ENCODE measurements around the gene GPRC5C. TPM values are rescaled to one million over a fixed set of nuclear protein-coding genes. Genes with fewer than 3 reads are reported as not detected.

The GPRC5C gene
- total RNA-seq, 1 donor = 2.9 TPM

- H3K4me3 ChIP-seq (ENCODE audit: insufficient read depth, low read length) = no peak overlapping the region
- TF ChIP-seq, protein P1, sequence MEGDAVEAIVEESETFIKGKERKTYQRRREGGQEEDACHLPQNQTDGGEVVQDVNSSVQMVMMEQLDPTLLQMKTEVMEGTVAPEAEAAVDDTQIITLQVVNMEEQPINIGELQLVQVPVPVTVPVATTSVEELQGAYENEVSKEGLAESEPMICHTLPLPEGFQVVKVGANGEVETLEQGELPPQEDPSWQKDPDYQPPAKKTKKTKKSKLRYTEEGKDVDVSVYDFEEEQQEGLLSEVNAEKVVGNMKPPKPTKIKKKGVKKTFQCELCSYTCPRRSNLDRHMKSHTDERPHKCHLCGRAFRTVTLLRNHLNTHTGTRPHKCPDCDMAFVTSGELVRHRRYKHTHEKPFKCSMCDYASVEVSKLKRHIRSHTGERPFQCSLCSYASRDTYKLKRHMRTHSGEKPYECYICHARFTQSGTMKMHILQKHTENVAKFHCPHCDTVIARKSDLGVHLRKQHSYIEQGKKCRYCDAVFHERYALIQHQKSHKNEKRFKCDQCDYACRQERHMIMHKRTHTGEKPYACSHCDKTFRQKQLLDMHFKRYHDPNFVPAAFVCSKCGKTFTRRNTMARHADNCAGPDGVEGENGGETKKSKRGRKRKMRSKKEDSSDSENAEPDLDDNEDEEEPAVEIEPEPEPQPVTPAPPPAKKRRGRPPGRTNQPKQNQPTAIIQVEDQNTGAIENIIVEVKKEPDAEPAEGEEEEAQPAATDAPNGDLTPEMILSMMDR (IDR thresholded peaks at IDR 0.05; ENCODE audit: extremely low read depth, low read depth, low read length) = no peak
- no peak overlapping the region for H3K4me2 ChIP-seq (ENCODE audit: insufficient read depth, low read length)
- DNase-seq (ENCODE audit: insufficient read length, low spot score, missing footprints) = peak; percentile 93
- no peak overlapping the region for H3K27ac ChIP-seq (ENCODE audit: low read depth, low read length)
- no peaks in the 10 kb centered on the region for H4K20me1 ChIP-seq (ENCODE audit: insufficient read depth, low read length)
- H3K4me1 ChIP-seq (ENCODE audit: insufficient read depth, low read length) = no peaks in the 10 kb centered on the region
- no peaks in the 10 kb centered on the region for H3K36me3 ChIP-seq (ENCODE audit: insufficient read depth, low read length)
- H2AFZ ChIP-seq (ENCODE audit: low read length) = no peak overlapping the region
- H3K9me3 ChIP-seq (ENCODE audit: low read depth, low read length) = no peaks in the 10 kb centered on the region
- H3K27me3 ChIP-seq (ENCODE audit: insufficient read depth, low read length) = no peaks in the 10 kb centered on the region
- no peaks in the 10 kb centered on the region for H3K79me2 ChIP-seq (ENCODE audit: insufficient read depth, low read length)
Measured at GRCh38 chr17:74417178-74418045, 14.5 kb upstream of the GPRC5C start.

GRCh38 chr17:74419928-74420411 lies 11.9 kb upstream of the GPRC5C start:
- Histone ChIP-seq H3K36me3 (ENCODE audit: insufficient read depth, low read length) (no peaks in the 10 kb centered on the region), H3K4me1 (ENCODE audit: insufficient read depth, low read length) (no peaks in the 10 kb centered on the region), H3K9me3 (ENCODE audit: low read depth, low read length) (no peaks in the 10 kb centered on the region), H3K27me3 (ENCODE audit: insufficient read depth, low read length) (no peaks in the 10 kb centered on the region), H3K4me2 (ENCODE audit: insufficient read depth, low read length) (no peak overlapping the region), H3K4me3 (ENCODE audit: insufficient read depth, low read length) (no peak overlapping the region), H3K27ac (ENCODE audit: low read depth, low read length) (no peak overlapping the region), H2AFZ (ENCODE audit: low read length) (no peak overlapping the region), H3K79me2 (ENCODE audit: insufficient read depth, low read length) (no peaks in the 10 kb centered on the region), H4K20me1 (ENCODE audit: insufficient read depth, low read length) (no peaks in the 10 kb centered on the region)
- TF ChIP-seq, protein P1 (IDR thresholded peaks at IDR 0.05; ENCODE audit: extremely low read depth, low read depth, low read length) = no peak
- DNase-seq (ENCODE audit: insufficient read length, low spot score, missing footprints) = peak; percentile 66

DNA sequence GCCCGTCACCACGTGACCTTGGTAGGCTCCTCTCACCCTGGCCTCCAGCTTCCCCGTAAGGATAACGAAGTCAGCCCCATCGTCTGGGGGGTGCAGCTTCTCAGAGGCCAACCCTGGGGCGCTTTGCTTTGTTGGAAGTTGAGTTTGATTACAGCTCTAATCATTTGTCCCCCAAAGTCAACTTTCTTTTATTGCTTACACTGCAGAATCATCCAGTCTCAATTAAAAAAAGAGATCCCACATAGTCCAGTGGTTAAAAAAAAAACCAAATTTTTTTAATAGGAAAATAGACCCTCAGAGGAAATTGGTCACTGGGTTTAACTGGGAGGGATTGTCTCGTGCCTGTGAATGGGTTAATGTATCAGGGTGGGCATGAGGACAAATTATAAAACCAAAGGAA lies 7.8 kb upstream of the GPRC5C start:
- TF ChIP-seq, protein P1 (IDR thresholded peaks at IDR 0.05; ENCODE audit: extremely low read depth, low read depth, low read length) = no peak
- no peak overlapping the region for H3K27ac ChIP-seq (ENCODE audit: low read depth, low read length)
- no peaks in the 10 kb centered on the region for H4K20me1 ChIP-seq (ENCODE audit: insufficient read depth, low read length)
- H3K4me3 ChIP-seq (ENCODE audit: insufficient read depth, low read length) = no peak overlapping the region
- no peak overlapping the region for H2AFZ ChIP-seq (ENCODE audit: low read length)
- H3K79me2 ChIP-seq (ENCODE audit: insufficient read depth, low read length) = no peaks in the 10 kb centered on the region
- H3K4me1 ChIP-seq (ENCODE audit: insufficient read depth, low read length) = no peaks in the 10 kb centered on the region
- H3K4me2 ChIP-seq (ENCODE audit: insufficient read depth, low read length) = no peak overlapping the region
- no peaks in the 10 kb centered on the region for H3K36me3 ChIP-seq (ENCODE audit: insufficient read depth, low read length)
- peak; percentile 25 for DNase-seq (ENCODE audit: insufficient read length, low spot score, missing footprints)
- H3K9me3 ChIP-seq (ENCODE audit: low read depth, low read length) = no peaks in the 10 kb centered on the region
- H3K27me3 ChIP-seq (ENCODE audit: insufficient read depth, low read length) = peaks cover 5% of the 10 kb centered on the region

GRCh38 chr17:74424657-74425056 lies 7.2 kb upstream of the GPRC5C start:
- Histone ChIP-seq H3K4me2 (ENCODE audit: insufficient read depth, low read length) (no peak overlapping the region), H2AFZ (ENCODE audit: low read length) (no peak overlapping the region), H3K9me3 (ENCODE audit: low read depth, low read length) (no peaks in the 10 kb centered on the region), H3K4me3 (ENCODE audit: insufficient read depth, low read length) (no peak overlapping the region), H3K36me3 (ENCODE audit: insufficient read depth, low read length) (no peaks in the 10 kb centered on the region), H3K27me3 (ENCODE audit: insufficient read depth, low read length) (peaks cover 5% of the 10 kb centered on the region), H4K20me1 (ENCODE audit: insufficient read depth, low read length) (no peaks in the 10 kb centered on the region), H3K27ac (ENCODE audit: low read depth, low read length) (no peak overlapping the region), H3K4me1 (ENCODE audit: insufficient read depth, low read length) (no peaks in the 10 kb centered on the region), H3K79me2 (ENCODE audit: insufficient read depth, low read length) (no peaks in the 10 kb centered on the region)
- TF ChIP-seq, protein P1 (IDR thresholded peaks at IDR 0.05; ENCODE audit: extremely low read depth, low read depth, low read length) = no peak
- DNase-seq (ENCODE audit: insufficient read length, low spot score, missing footprints) = no peak
